HL-60/S4 treated with phorbol 12-myristate 13-acetate at 8.2 ng/mL for 4 days and 3 days (cell line): ENCODE results near the gene SKAP2.
"Not testable (repeated sequence)": the region's sequence is repeated elsewhere in the genome, so short reads cannot be mapped to it uniquely, and the experiment has no call there.

Source experiments
- in situ Hi-C: fragments of 300-500 bp; cut with MboI; formaldehyde crosslinking; loops from 2 replicates; pipeline ENCODE4 v1.15.0; 2022; ENCODE audit warnings: low sequenced_read_pairs

The SKAP2 gene

GRCh38 chr7:26857506-26858240 is 6.7 kb downstream of the SKAP2 start:
- in situ Hi-C loops, result loop anchor here (10.0 kb wide), 1 partner anchor 287 kb away; the partner anchor contains the start of genes HOXA5 and HOXA6

- in situ Hi-C loops, result loop anchor here (10.0 kb wide), 1 partner anchor 288 kb away; the partner anchor contains the start of genes HOXA5 and HOXA6
These were observed 7.3 kb downstream of the SKAP2 start for GRCh38 chr7:26857170-26857505.

DNA sequence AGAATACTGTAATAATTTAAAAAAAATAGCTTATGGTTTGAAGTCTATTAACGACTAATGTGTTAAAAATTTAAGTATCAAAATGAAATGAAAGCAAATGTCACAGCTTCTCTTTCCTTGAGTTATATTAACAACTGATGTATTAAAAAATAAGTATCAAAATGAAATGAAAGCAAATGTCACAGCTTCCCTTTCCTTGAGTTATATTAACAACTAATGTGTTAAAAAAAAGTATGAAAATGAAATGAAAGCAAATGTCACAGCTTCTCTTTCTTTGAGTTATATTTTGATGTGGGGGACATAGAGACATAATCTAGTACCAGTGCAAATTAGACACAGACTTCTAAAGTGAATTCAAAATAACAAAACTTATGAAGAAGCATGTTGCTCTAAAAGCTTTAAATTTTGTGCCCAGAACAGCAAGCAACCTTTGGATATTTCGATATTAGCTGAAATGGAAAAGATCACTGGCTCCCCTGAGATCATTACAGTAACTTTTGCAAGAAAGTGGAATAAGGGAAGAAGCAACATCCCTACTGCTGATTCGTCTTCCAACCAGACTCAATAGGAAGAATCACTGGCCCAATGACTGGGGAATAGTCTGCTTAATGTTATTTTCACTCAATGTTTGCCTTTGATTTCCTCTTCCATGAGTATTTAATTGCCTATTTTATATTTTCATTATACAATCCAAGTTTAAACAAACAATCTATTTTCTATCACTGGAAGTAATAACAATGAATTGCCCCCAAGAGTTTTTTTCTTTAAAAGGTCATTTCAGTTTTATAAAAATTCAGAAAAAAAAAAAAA is 8.0 kb downstream of the SKAP2 start:
- in situ Hi-C loops, result loop anchor here (10.0 kb wide), 1 partner anchor 288 kb away; the partner anchor contains the start of genes HOXA5 and HOXA6

DNA sequence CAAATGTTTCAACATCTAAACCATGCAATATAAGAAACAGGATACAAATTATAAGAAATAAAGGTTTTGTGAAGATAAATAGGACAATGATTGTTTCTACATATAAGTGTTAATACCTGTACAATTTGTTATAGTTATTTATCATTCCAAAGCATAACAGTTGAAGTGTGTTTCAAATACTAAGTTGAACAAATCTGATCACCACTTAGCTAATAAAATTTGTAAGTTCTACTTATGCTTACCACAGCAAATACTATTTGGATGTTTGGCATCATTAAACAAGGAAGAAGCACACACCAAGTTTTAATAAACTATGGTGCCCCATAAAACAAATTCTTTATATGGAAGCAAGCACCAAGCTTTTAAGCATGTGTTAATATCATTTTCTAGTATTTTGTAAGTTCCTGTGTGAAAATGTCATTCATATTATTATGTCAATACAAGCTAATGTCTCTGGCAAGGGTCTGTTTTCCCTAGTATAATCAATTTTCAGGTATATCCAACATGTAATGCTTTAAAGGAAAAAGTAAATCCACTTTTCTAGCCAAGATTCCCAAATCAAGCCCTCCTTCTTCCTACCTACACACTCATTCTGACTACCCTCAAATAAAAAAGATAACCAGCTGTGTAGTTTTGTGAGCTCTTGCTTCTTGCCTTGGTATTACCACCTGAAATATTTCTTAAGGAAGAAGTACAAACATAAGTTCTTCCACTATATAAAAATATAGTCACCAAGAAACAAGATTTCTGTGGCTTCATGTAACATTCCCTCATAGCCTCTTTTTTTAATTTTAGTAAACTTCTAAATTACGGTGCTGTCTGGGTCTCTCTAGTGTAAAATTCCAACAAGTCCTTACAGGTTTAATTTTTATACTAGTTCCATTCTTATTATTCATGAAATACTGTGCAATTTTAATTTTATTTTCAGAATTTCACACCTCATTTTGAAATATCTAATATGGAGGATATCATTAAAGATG is 9.2 kb downstream of the SKAP2 start:
- in situ Hi-C loops, result loop anchor here (10.0 kb wide), 1 partner anchor 290 kb away; the partner anchor contains the start of genes HOXA5 and HOXA6

GRCh38 chr7:26853788-26854393 is 10.5 kb downstream of the SKAP2 start:
- in situ Hi-C loops, result loop anchor here (10.0 kb wide), 1 partner anchor 291 kb away; the partner anchor contains the start of genes HOXA5 and HOXA6

GRCh38 chr7:26850193-26850651 is 14.2 kb downstream of the SKAP2 start:
- in situ Hi-C loops, result loop anchor here (10.0 kb wide), 1 partner anchor 295 kb away; the partner anchor contains the start of genes HOXA5 and HOXA6

GRCh38 chr7:26843705-26844104 is 20.7 kb downstream of the SKAP2 start:
- in situ Hi-C loops, result no loop called here

- in situ Hi-C loops, result no loop called here
These were observed 21.5 kb downstream of the SKAP2 start for GRCh38 chr7:26842897-26843296.

DNA sequence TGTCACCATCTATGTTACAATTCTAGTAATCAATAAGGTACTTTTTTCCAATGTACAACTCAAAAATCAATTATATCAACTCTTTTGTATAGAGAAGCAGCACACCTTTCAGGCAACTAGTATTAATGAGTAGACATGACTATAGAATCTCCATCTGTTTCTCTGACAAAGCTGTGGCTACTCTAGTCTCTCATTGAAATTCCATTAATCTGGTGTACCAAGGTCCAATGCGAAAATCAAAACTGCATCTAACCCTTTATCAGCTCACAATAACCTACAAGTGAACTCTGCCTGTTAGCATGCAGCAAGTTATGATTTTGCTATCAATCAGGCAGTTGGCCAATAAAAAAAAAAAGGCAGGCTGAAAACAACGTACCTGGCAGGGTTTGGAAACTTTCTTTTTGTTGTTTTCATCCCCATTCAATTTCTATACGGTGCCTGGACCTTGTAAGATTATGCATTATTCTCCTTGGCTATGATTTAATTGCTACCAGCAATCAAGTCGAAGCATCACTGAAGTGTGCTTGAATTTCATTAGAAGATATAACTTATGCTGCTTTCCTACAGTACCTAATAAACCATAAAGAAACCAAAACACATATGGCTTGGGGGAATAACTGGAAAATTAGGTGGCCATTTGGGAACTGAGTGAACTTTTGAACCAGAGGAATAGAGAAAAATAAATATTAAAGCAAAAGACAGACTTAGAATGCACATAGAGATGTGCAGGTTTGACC is 23.2 kb downstream of the SKAP2 start:
- in situ Hi-C loops, result no loop called here

DNA sequence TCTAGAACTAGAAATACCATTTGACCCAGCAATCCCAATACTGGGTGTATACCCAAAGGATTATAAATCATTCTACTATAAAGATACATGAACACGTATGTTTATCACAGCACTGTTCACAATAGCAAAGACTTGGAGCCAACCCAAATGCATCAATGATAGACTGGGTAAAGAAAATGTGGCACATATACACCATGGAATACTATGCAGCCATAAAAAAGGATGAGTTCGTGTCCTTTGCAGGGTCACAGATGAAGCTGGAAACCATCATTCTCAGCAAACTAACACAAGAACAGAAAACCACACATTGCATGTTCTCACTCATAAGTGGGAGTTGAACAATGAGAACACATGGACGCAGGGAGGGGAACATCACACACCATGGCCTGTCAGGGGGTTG is 27.6 kb downstream of the SKAP2 start:
- in situ Hi-C loops, result not testable (repeated sequence)

- in situ Hi-C loops, result no loop called here
These were observed 49.0 kb downstream of the SKAP2 start for GRCh38 chr7:26815426-26815825.

- in situ Hi-C loops, result no loop called here
These were observed 51.0 kb downstream of the SKAP2 start for GRCh38 chr7:26813432-26813831.

DNA sequence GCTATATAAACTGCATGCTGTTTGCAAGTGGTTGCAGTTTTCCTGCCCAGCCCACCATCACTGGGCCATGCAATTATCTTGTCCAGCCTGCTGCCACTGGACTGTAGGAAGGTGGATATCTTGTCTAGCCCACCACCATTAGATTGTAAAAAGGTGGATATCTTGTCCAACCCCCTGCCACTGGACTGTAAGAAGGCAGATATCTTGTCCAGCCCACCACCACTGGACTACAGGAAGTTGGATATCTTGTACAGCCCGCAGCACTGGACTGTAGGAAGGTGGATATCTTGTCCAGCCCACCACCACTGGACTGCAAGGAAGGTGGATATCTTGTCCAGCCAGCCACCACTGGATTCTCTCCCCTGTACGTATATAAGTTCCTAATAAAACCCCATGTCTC is 69.8 kb downstream of the SKAP2 start:
- in situ Hi-C loops, result no loop called here

- in situ Hi-C loops, result no loop called here
These were observed 71.8 kb downstream of the SKAP2 start for GRCh38 chr7:26792576-26792975.

DNA sequence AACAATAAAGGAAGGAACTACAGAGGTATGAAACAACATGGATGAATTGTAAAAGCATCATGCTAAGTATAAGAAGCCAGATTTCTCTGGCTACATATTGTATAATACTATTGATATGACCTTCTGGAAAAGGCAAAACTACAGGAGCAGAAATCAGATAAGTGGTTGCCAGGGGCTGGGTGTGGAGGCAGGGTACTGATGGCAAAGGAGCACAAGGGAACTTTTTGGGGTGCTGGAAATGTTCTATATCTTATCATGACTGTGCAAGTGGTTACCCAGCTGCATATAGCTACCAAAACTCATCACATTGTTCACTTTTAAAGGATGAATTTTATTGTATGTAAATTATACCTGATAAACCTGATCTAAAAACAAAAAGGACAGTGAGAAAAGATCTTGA is 72.4 kb downstream of the SKAP2 start:
- in situ Hi-C loops, result no loop called here

- in situ Hi-C loops, result no loop called here
These were observed 74.8 kb downstream of the SKAP2 start for GRCh38 chr7:26789481-26790184.

GRCh38 chr7:26787701-26788100 is 76.7 kb downstream of the SKAP2 start:
- in situ Hi-C loops, result no loop called here

DNA sequence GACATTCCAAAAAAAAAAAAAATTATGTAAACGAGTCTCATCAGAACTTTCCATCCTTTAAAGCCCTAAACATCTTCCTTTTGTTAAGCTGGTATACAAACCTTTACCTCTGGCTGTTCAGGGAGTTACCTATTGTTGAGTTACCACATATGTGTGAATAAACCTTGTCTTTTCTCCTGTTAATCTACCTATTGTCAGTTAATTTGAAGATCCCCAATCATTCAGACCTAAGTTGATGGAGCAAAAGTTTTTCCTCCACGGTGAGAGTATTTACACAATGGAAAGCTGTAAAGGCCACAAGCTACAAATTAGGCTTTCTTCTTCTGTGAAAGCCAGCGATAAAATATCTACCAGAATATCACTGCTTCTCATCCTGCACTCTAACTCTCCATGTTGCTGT is 80.3 kb downstream of the SKAP2 start:
- in situ Hi-C loops, result no loop called here

DNA sequence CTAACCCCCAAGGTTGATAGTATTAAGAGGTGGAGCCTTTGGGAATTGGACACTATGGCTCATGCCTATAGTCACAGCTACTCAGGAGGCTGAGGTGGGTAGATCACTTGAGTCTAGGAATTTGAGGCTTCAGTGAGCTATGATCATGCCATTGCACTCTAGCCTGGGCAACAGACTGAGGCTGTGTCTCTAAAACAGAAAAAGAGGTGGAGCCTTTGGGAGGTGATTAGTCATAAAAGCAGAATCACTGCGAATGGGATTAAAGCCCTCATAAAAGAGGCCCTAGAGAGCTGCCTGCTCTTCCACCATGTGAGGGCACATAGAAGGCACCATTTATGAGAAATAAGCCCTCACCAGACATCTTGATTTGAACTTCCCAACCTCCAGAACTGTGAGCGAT is 81.9 kb downstream of the SKAP2 start:
- in situ Hi-C loops, result no loop called here
